HS-5 (cell line): ENCODE measurements around the gene ADGRG1.
A peak's percentile ranks its signal among the peaks of the same experiment; 100 is the strongest.

Source experiments
- DNase-seq: peaks from one replicate; pipeline ENCODE4 v3.0.0-alpha.2; 2012; ENCODE audit warnings: low read depth

Gene ADGRG1

DNA sequence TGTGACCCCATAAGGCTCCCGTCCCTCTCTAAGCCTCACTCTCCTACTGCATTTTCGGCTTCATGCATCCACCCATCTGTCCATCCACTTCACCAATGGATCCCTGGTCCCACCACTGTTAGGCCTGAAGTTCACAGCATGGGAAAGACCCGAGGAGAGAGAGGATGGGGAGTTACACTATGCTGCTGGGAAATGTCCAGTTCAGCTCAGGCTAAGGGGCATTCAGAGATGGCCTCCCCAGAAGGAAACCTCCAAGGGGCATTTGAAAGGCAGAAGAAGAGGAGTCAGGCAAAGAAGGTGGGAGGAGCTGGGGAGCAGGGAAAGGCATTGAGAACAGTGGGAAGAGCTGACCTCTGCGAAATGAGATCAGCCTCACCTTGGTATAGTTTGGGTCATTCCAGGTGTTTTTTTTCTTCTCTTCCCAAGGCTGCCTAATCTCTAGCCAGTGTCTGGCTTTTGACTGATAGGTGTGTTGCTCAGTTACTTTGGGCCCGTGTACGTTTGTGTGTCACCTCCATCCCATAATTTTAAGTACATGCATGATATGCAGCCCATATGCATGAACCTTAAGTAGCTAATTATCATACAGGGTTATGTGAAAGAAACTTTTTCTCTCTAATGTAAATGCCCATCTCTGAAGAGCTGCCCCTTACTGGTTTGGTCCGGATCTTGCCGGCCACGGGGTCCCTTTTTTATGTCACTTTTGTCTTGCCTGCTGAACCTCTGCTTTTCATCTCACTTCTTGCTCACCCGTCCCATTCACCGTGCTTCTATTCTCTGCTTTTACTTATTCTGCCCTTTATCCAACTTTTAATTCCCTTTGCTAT lies 54.6 kb downstream of the ADGRG1 start:
- DNase-seq = no peak

DNA sequence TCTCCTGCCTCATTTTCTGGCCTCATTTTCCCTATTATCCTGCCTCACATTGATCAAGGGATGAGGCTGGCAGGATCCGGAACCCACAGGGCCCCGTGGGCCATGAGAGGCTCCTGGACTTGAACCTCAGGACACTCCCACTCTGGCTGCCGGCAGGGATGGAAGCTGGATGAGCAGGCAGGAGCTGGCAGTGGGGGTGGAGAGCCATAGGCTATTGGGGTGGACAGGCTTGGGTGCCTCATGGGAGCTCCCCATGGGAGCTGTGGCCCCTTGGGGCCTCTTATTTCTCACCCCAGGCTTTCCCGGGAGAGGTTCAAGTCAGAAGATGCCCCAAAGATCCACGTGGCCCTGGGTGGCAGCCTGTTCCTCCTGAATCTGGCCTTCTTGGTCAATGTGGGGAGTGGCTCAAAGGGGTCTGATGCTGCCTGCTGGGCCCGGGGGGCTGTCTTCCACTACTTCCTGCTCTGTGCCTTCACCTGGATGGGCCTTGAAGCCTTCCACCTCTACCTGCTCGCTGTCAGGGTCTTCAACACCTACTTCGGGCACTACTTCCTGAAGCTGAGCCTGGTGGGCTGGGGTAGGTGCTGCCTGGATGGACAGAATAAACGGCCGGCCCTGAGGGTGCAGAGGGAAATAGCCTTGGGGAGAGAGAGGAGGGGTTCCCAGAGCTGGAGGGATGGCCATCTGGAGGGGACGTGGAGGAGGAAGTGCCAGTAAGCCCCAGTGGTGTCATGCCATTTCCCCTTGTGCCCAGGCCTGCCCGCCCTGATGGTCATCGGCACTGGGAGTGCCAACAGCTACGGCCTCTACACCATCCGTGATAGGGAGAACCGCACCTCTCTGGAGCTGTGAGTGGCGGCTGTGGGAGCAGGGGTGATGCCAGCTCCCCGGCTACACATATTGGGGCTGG lies 55.5 kb downstream of the ADGRG1 start:
- DNase-seq = no peak

DNA sequence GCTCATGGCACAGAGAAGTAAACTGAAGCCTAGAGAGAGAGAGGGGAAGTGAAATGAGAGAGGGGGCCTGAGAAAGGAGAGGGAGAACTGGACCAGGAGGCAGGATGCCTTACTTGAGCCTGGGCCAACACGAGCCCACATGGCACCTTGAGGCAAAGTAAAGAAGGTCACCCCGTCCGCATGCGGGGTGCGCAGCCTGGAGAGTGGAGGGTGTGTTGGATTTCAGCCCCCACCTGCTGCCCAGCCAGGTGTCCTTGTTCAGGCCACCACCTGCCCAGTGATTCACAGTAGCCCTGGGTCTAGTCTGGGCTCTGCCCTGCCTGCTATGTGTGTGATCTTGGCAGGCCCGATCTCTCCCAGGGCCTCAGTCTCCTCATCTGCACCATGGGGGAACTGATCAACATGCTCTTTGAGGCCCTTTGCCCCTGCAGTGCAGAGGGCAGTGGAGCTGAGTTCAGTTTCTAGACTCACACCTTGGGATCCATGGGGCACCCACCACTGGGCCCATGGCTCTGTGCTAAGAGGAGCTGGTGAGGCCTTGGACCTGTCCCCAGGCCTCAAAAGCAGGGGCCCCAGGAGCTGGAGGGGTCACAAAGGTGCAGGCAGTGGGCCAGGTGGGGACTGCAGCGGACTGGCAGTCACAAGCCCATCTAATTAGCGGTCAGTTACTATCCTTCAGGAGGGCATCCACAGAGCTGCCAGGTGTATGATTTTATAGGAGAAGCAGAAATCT lies 56.4 kb downstream of the ADGRG1 start:
- DNase-seq = no peak

DNA sequence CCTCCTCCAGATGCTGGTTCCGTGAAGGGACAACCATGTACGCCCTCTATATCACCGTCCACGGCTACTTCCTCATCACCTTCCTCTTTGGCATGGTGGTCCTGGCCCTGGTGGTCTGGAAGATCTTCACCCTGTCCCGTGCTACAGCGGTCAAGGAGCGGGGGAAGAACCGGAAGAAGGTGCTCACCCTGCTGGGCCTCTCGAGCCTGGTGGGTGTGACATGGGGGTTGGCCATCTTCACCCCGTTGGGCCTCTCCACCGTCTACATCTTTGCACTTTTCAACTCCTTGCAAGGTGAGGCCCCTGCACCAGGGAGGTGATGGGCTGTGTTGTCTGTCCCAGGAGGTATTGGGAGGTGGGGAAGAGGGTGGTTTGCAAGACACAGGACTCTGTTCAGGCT lies 57.2 kb downstream of the ADGRG1 start:
- DNase-seq = no peak

DNA sequence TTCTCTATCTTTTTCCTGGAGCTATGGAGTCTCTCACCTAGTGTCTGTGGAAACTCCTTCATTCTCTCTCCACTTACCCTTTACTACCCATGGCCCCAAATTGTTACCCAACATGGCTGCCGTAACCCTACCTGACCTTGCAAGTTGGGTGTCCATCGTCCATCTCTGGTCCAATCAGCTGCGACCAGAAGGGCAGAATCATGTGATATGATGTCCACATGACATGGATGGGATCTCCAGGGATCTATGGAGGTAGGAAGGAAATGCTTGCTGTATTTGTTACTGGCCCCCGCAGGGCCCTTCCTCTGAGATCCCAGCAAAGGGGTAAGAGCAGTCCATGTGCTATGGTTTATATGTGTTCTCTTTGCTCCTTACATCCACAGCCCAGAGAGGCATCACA lies 58.1 kb downstream of the ADGRG1 start:
- no peak for DNase-seq

DNA sequence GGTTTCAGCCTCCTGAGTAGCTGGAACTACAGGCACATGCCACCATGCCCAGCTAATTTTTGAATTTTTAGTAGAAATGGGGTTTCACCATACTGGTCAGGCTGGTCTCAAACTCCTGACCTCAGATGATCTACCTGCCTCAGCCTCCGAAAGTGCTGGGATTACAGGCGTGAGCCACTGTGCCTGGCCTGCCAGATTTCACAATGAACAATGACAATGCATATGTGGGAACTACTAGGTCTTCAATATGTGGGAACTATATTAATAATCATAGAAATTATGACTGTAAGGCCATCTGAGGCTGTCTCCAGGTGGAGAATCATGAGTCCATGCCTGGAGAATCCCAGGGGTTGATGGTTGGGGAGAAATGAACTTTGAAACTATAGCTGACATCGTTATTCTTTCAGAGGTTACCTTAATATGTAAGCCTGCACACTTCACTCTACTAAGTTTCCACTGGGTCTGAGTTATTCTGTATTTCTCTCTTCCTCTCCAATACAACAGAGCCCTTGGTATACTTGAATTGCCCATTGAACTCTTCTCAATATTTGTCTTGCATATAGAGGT lies 59.0 kb downstream of the ADGRG1 start:
- DNase-seq = no peak

DNA sequence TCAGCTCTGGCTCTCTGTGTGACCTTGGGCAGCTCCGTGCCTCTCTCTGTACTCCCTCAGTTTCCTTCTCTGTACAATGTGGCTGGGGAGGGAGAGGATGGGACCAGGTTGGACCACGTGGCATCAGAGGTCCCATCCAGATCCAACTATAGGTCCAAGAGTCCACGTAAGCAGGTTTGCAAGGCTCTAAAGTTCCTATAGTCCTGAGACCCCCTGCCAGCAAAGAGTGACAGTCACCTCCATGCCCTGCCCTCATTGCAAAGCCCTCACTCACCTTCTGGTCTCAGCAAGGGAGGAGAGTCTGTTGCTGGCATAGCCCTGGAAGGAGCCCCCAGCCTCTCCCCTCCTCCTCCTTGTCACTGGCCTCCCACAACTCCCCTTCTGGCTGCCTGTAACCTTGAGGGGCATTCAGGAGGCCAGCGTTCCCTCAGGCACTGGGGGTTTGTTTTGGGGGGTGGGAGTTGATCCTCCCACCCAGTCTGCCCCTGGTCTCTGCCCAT lies 60.1 kb downstream of the ADGRG1 start:
- DNase-seq = no peak

DNA sequence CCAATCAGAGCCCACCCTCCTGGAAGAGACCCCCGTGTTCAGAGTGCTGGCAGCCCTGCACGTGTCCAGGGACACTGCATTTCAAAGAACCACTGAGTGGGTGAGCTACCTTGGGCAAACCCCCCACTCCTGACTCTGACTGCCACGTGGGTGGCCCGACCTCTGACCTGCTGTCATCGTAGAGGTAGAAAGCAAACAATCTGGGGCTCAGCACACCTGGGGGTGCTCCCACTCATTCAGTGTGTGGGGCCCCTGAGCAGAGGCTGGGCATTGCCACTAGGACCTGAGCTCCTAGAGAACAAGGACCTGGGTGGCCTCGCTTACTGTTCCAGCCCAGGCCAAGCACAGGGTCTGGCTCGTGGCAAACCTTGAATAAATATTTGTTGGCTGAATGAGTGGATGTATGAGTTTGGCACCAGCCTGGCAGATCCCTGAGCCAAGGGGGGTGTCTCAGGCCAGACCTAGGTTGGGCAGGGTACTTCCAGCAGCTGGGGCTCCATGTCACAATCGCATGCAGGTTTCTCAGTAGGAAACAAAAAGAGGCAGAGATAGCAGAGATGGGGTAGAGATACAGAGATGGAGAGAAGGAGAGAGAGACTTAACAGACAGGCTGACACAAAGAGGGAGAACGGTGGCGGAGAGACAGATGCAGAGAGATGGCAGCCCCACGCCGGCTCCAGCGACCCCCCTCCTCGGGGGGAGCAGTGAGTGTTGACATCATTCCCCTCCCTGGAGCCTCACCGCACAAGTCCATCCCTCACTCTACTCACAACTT lies 60.7 kb downstream of the ADGRG1 start:
- no peak for DNase-seq

DNA sequence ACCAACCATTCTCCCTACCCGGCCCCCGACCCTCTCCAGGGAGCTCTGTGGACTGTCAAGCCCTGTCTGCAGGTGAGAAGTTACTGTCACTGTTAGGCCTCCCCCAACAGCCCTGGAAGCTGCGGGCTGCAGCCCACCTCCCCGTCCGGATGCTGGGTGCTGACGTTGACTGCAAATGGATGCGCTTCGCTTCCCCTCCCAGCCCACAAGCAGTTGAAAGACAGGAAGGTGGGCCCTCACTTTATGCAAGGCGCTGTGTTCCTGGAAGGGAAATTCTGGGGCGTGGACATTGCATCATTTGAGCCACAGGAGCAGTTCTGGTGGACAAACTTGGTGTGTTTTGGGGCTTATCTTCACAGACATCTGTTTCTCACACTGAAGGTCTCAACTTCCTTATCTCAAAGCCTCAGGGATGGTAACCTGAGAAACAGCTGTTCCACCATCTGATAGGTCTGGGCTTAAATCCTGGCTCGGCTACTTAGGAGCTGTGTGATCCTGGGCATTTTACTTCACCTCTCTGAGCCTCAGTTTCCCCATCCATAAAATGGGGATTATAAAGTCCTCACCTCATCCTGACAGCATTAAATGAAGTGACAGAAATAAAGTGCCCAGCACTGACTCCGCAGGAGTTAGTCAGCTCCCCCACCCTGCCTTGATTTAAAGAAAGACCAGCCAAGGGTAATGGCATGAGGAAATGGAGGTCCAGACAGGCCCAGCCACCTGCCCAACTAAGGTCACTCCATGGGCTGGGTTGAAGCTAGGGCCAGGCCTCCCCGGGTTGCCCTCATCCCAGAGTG lies 61.5 kb downstream of the ADGRG1 start:
- no peak for DNase-seq

DNA sequence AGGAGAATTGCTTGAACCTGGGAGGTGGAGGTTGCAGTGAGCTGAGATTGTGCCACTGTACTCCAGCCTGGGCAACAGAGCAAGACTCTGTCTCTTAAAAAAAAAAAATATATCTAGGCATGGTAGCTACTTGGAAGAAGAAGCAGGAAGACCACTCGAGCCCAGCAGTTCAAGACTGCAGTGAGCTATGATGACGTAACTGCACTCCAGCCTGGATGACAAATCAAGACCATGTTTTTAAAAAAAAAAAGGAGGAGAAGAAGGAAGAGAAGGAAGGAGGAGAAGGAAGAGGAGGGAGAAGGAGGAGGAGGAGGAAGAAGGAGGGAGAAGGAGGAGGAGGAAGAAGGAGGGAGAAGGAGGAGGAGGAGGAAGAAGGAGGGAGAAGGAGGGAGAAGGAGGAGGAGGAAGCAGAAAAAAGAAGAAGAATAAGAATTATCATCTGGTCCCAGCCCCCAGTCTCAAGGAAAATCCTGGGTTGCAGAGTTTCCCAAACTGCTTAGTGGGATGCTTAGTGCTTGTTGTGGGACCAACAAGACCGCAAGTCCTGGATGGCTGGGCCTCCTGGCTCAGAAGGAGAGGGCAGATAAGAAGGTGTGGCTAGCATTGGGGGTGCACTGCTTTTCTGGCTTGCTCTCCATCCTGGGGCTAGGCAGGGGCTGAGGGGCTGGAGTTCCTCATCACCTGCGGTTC lies 62.5 kb downstream of the ADGRG1 start:
- DNase-seq = no peak

DNA sequence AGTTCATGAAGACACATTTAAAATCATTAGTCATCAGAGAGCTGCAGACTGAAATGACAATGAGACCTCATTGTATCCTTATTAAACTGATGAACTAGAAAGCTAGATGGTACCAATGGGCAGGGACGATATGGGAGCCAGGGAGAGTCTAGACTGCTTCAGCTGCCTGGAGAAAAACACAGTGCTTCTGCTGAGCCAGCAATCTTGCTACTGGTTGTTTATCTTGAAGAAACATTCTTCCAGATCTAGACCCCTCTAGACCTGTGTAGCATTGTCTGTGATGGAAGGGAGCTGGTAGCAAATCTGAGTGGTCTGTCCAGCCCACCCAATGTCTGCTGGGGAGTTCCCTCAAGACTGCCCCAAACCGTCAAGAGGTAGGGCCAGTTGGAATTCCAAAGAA lies 64.2 kb downstream of the ADGRG1 start:
- DNase-seq = no peak

DNA sequence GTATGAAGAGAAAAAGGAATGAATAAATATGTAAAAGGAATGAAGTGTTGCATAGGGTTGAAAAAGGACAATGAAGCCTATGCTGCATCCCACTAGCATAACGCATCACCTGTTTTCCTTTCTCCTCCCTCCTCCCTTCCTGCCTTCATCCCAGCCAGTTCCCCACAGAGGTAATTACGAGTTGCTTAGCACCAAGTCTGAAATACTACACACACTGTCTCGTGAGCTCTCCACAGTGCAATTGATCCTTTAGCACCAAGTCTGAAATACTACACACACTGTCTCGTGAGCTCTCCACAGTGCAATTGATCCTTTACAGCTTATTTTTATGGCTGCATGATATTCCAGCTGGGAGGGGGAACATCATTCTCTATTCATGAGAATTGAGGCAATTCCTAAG lies 65.1 kb downstream of the ADGRG1 start:
- no peak for DNase-seq

DNA sequence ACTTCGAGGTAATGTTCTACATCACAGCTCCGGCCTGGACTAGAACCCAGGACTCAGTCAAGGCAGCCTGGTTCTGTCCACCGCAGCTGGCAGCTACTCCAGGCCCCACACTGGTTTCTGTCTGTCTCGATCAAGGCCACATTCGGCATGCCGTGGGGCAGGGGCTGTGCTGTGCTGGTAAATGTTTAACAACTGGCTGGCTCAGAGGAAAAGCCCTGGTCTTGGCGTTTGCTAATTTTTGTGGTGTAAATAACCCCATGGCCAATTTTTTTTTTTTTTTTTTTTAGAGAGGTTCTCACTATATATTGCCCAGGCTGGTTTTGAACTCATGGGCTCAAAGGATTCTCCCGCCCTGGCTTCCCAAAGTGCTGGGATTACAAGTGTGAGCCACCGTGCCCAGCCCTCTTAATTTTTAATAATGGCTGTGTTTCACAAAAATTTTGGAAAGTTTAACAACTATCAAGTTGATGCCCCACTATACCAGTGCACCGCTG lies 65.8 kb downstream of the ADGRG1 start:
- no peak for DNase-seq

DNA sequence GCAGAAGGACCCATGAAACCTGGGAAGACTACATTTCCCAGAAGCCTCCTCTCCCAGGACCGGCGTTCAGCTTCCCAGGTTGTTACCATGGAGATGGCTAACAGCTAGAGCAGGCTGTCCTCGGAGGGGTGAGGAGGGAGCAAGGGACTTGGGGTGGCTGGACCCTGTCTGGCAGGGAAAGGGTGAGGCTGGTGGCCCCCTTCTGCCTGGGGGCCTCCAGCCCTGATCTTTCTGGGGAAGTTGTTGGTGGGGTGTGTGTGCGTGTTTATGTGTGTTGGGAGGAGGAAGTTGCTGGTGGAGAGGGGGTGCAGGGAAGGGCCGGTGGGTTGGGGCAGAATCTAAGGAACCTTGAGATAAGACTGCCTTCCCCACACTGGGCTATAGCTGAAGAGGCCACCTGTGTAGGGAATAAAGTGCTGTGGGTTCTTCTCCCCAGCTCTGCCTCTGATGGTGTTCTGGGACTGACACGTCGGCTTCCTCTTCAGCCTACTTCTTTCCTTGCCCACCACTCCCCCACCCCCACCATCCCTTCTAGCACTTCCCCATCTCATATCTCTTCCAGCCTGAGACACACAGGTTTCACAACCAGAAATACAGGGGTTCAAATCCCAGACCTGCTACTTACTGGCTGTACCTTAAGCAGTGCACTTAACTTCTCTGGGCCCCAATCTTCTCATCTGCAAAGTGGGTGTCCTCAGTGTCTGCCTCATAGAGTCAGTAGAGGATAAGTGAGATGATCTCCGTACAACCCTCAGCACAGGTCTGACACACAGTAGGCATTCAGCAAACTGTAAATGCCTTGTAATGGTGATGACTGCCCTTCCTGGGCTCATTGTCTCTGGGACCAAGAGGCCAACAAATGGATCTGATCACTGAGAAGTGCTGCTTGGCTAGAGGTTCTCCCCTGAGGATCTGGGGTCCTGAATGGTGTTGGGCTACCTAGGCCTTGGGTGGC lies 66.6 kb downstream of the ADGRG1 start, which contains the start of gene DRC7:
Gene DRC7 (plus strand): TSS at position 82 of the 955 bp plus-strand sequence. CDS start 3,144 bp downstream, outside the sequence.
- peak; percentile 6 for DNase-seq

DNA sequence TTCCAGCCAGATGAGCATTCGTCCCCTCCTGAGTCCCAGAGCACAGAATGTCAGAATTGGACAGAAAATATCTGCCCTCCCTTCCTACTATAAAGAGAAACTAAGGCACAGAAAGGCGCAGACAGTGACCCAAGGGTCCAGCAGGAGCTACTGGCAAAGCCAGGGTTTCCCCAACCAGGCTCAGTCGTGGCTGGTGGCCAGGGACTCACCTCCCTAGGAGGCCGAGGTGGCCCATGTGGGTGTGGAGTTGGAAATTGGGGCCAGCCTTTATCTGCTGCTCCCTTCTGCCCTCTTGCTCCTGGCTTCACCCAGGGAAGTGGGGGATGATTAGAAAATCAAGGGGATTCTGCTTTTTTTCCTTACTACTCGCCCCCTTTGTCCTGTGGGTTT lies 67.2 kb downstream of the ADGRG1 start:
- no peak for DNase-seq

DNA sequence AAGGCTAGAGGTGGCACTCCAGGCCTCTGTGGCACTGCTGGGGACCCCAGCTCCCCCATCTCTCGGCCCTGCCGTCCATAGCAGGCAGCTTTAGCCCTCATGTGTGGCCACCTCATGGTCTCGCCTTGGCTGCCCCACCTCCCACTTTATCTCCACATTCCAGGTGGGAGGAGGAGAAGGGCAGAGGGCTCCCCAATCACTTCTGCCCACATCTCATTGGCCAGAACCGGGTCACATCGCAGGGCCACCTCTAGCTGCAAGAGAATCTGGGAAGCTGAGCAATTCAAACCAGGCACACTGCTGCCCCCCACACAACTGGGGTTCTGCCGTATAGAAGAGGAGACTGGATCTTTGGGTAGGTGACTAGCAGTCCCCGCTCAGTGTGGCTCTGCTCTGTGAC lies 67.8 kb downstream of the ADGRG1 start:
- no peak for DNase-seq

DNA sequence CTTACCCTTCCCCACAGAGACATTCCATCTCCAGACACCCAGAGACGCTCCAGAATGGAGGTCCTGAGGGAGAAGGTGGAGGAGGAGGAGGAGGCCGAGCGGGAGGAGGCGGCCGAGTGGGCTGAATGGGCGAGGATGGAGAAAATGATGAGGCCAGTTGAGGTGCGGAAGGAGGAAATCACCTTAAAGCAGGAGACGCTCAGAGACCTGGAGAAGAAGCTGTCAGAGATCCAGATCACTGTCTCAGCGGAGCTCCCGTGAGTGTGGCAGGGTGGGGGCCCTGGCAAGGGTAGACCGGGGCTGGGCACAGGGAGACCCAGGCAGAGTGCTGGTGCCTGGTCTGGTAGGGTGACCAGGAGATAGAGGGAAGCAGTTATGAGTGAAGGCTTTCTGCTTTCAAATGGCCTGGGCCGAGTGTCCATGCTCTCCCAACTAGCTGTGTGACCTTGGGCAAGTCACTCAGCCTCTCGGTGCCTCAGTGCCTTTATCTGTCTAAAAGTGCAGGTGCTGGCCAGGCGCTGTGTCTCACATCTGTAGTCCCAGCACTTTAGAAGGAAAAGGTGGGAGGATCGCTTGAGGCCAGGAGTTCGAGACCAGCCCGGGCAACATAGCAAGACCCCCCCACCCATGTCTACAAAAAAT lies 69.6 kb downstream of the ADGRG1 start:
- no peak for DNase-seq
